ENCODE results near the gene CD82.

DNA sequence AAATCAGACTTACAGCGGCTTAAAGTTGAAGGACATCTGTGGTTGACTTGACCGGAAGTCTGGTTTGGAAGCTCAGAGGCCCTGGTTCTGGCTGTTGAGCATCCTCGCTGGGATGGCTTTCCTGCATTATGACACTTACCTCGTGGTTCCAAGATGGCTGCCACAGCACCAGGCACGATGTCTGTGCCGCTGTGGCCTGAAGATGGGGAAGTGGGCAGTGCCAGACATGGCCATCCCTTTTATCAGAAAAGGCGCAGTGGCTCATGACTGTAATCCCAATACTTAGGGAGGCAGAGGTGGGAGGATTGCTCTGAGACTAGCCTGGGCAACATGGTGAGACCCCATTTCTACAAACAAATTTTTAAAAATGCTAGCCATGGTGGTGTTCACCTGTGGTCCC lies 40.5 kb downstream of the CD82 start:
- TF ChIP-seq YY1 (IDR thresholded peaks at IDR 0.05; ENCODE audit: insufficient read depth, insufficient read length) (no peak), SUZ12 (IDR thresholded peaks at IDR 0.05; ENCODE audit: extremely low read depth, insufficient read depth, insufficient read length) (no peak)

All from NT2/D1 (cell line).